H9 (cell line): ENCODE data around the gene TSPAN11. TPM values are rescaled to one million over a fixed set of nuclear protein-coding genes. Genes with fewer than 3 reads are reported as not detected.

Experiments used
- DNase-seq: peaks from one replicate; pipeline ENCODE4 v3.0.0-alpha.2; 2017
- H2AFZ ChIP-seq: one replicate; pipeline ENCODE4 v1.6.1; 2013; ENCODE audit warnings: mild to moderate bottlenecking, low read length, control low read depth, moderate library complexity
- H2AK5ac ChIP-seq: 2 replicates; pipeline ENCODE4 v1.6.1; 2013; ENCODE audit warnings: low read length, control low read depth, mixed read lengths; ENCODE audit not compliant: insufficient read length
- H2BK120ac ChIP-seq: one replicate; pipeline ENCODE4 v1.6.1; 2013; ENCODE audit warnings: low read depth, mild to moderate bottlenecking, low read length, control low read depth, inconsistent platforms; ENCODE audit not compliant: poor library complexity, severe bottlenecking
- H2BK12ac ChIP-seq: 2 replicates; pipeline ENCODE4 v1.6.1; 2013; ENCODE audit warnings: low read length, control low read depth, mixed read lengths, low read depth; ENCODE audit not compliant: insufficient read length
- H2BK15ac ChIP-seq: 2 replicates; pipeline ENCODE4 v1.6.1; 2013; ENCODE audit warnings: low read depth, low read length, control low read depth
- H2BK20ac ChIP-seq: one replicate; pipeline ENCODE4 v1.6.1; 2013; ENCODE audit warnings: low read depth, mild to moderate bottlenecking, low read length, control low read depth, inconsistent platforms; ENCODE audit not compliant: poor library complexity, severe bottlenecking
- H2BK5ac ChIP-seq: 2 replicates; pipeline ENCODE4 v1.6.1; 2013; ENCODE audit warnings: low read length, control low read depth, mixed read lengths; ENCODE audit not compliant: insufficient read length
- H3K14ac ChIP-seq: 2 replicates; pipeline ENCODE4 v1.6.1; 2013; ENCODE audit warnings: low read length, control low read depth; ENCODE audit not compliant: insufficient read depth
- H3K18ac ChIP-seq: 2 replicates; pipeline ENCODE4 v1.6.1; 2013; ENCODE audit warnings: low read depth, mild to moderate bottlenecking, mixed read lengths, low read length, control low read depth; ENCODE audit not compliant: insufficient read length
- H3K23ac ChIP-seq: 2 replicates; pipeline ENCODE4 v1.6.1; 2013; ENCODE audit warnings: low read length, control low read depth, mixed read lengths, low read depth; ENCODE audit not compliant: insufficient read length
- H3K23me2 ChIP-seq: 2 replicates; pipeline ENCODE4 v1.6.1; 2013; ENCODE audit warnings: low read depth, mild to moderate bottlenecking, mixed read lengths, low read length, control low read depth; ENCODE audit not compliant: insufficient read length, poor library complexity, severe bottlenecking
- H3K27ac ChIP-seq: 2 replicates; pipeline ENCODE4 v1.5.1; 2013; ENCODE audit warnings: low read length, control low read depth, mixed read lengths, low read depth; ENCODE audit not compliant: insufficient read length
- H3K27me3 ChIP-seq: 2 replicates; pipeline ENCODE4 v1.6.1; 2013; ENCODE audit warnings: low read length, control low read depth, inconsistent platforms; ENCODE audit not compliant: insufficient read depth
- H3K4ac ChIP-seq: 2 replicates; pipeline ENCODE4 v1.6.1; 2013; ENCODE audit warnings: low read depth, mild to moderate bottlenecking, control low read depth, inconsistent platforms, low read length, moderate library complexity
- H3K4me1 ChIP-seq: 2 replicates; pipeline ENCODE4 v1.6.1; 2013; ENCODE audit warnings: low read length, control low read depth, inconsistent platforms; ENCODE audit not compliant: insufficient read depth
- H3K4me2 ChIP-seq: 2 replicates; pipeline ENCODE4 v1.6.1; 2013; ENCODE audit warnings: low read length, control low read depth, mixed read lengths; ENCODE audit not compliant: insufficient read length, insufficient read depth
- H3K56ac ChIP-seq: 2 replicates; pipeline ENCODE4 v1.6.1; 2013; ENCODE audit warnings: low read depth, mild to moderate bottlenecking, mixed read lengths, low read length, control low read depth; ENCODE audit not compliant: insufficient read length
- H3K79me1 ChIP-seq: 2 replicates; pipeline ENCODE4 v1.6.1; 2013; ENCODE audit warnings: low read depth, mild to moderate bottlenecking, moderate library complexity, low read length, control low read depth, inconsistent platforms; ENCODE audit not compliant: insufficient read depth, poor library complexity, severe bottlenecking
- H3K79me2 ChIP-seq: 2 replicates; pipeline ENCODE4 v1.6.1; 2013; ENCODE audit warnings: low read length, control low read depth, inconsistent platforms; ENCODE audit not compliant: insufficient read depth
- H3K9ac ChIP-seq: 2 replicates; pipeline ENCODE4 v1.6.1; 2013; ENCODE audit warnings: low read length, control low read depth, mixed read lengths; ENCODE audit not compliant: insufficient read length; ENCODE audit errors: extremely low read depth
- H3K9me3 ChIP-seq: one replicate; pipeline ENCODE4 v1.6.1; 2013; ENCODE audit warnings: low read depth, low read length, inconsistent platforms; ENCODE audit not compliant: control insufficient read depth
- H3T11ph ChIP-seq: one replicate; pipeline ENCODE4 v1.6.1; 2013; ENCODE audit warnings: mild to moderate bottlenecking, low read length, control low read depth, inconsistent platforms
- H4K20me1 ChIP-seq: one replicate; pipeline ENCODE4 v1.6.1; 2013; ENCODE audit not compliant: control insufficient read depth, insufficient read length, insufficient read depth
- H4K5ac ChIP-seq: 2 replicates; pipeline ENCODE4 v1.6.1; 2013; ENCODE audit warnings: low read depth, mild to moderate bottlenecking, mixed read lengths, low read length, control low read depth; ENCODE audit not compliant: insufficient read length
- H4K8ac ChIP-seq: replicated peaks from 2 replicates; pipeline ENCODE4 v1.6.1; 2013; ENCODE audit warnings: low read length, control low read depth, mixed read lengths, low read depth; ENCODE audit not compliant: insufficient read length
- H4K91ac ChIP-seq: 2 replicates; pipeline ENCODE4 v1.6.1; 2013; ENCODE audit warnings: low read depth, mild to moderate bottlenecking, moderate library complexity, mixed read lengths, low read length, control low read depth; ENCODE audit not compliant: insufficient read length
- H3K27ac Mint-ChIP-seq, 3 experiments: 2 replicates in 2 of 3; 3 replicates in 1 of 3; pipeline ENCODE4 v1.8.0; 2020 to 2021; ENCODE audit warnings: mixed read lengths in 3 of 3, mild to moderate bottlenecking in 1 of 3, moderate library complexity in 1 of 3
- H3K27me3 Mint-ChIP-seq: 2 replicates; pipeline ENCODE4 v1.8.0; 2021; ENCODE audit warnings: low read depth, mild to moderate bottlenecking, moderate library complexity, mixed read lengths
- H3K36me3 Mint-ChIP-seq, 3 experiments: 2 replicates in 2 of 3; 3 replicates in 1 of 3; pipeline ENCODE4 v1.8.0; 2020 to 2021; ENCODE audit warnings: low read depth in 3 of 3, mixed read lengths in 3 of 3; ENCODE audit not compliant: insufficient read depth in 1 of 3
- H3K4me1 Mint-ChIP-seq, 2 experiments: 2 replicates each; pipeline ENCODE4 v1.8.0; 2020; ENCODE audit warnings: mixed read lengths in 2 of 2
- H3K4me3 Mint-ChIP-seq, 2 experiments: 2 replicates in 1 of 2; 3 replicates in 1 of 2; pipeline ENCODE4 v1.8.0; 2020 to 2021; ENCODE audit warnings: mild to moderate bottlenecking in 2 of 2, mixed read lengths in 2 of 2, moderate library complexity in 1 of 2
- H3K9me3 Mint-ChIP-seq, 2 experiments: 2 replicates in 1 of 2; 3 replicates in 1 of 2; pipeline ENCODE4 v1.8.0; 2020; ENCODE audit warnings: mild to moderate bottlenecking in 2 of 2, mixed read lengths in 2 of 2, moderate library complexity in 1 of 2
- CTCF ChIP-seq: fragments of 200-600 bp; sonication (generic); conservative IDR thresholded peaks from 3 replicates; pipeline ENCODE4 v1.8.0; 2021; ENCODE audit warnings: antibody characterized with exemption, mild to moderate bottlenecking
- WGBS: extraction: QIAGEN DNeasy Blood & Tissue Kit; methylation state at CpG from one replicate; pipeline ENCODE4 v1.1.7; 2013; ENCODE audit warnings: missing lambda C conversion rate, low lambda C conversion rate, mixed read lengths; ENCODE audit not compliant: insufficient read length; ENCODE audit errors: extremely low coverage; 5-methylcytosine and 5-hydroxymethylcytosine counted together
- total RNA-seq: library from RNA; stranded (reverse); gene quantifications from 2 replicates; pipeline ENCODE4 v1.2.1, GENCODE V29; 2021

The TSPAN11 gene
- total RNA-seq, 1 experiment from 2014 or later = 4.2 TPM

- no peaks in the 10 kb centered on the region for H3K9me3 ChIP-seq
- H3K4me2 ChIP-seq = no peak overlapping the region
- H3K18ac ChIP-seq = no peak overlapping the region
- no peak overlapping the region for H4K8ac ChIP-seq
- no peaks in the 10 kb centered on the region for H3K79me1 ChIP-seq
- no peak overlapping the region for H2AFZ ChIP-seq
- H2BK120ac ChIP-seq = no peak overlapping the region
- no peak overlapping the region for H3K14ac ChIP-seq
- H3K56ac ChIP-seq = no peak overlapping the region
- no CpG with 5 or more reads among the region's 13 CpGs for WGBS
- Mint-ChIP-seq H3K36me3 (peaks cover 4 to 5% (median 4%) of the 10 kb centered on the region in 3 experiments; a peak in 5 of 7 replicates), H3K4me3 (no peak overlapping the region), H3K9me3 (peaks cover 4% of the 10 kb centered on the region in 2 experiments; a peak in 3 of 5 replicates), H3K27me3 (peaks cover 9% of the 10 kb centered on the region; the same call in 1 of the 2 replicates), H3K4me1 (peaks cover 17 to 32% of the 10 kb centered on the region in 2 experiments), H3K27ac (no peak overlapping the region)
- H4K5ac ChIP-seq = no peak overlapping the region
- H4K91ac ChIP-seq = no peak overlapping the region
- no peak overlapping the region for H3K27ac ChIP-seq
- no peak overlapping the region for H3K9ac ChIP-seq
- H3K79me2 ChIP-seq = no peaks in the 10 kb centered on the region
- no peak overlapping the region for H3K23ac ChIP-seq
- no peaks in the 10 kb centered on the region for H3K4me1 ChIP-seq
- H2AK5ac ChIP-seq = no peak overlapping the region
- no peak overlapping the region for H2BK12ac ChIP-seq
- H3K23me2 ChIP-seq = no peaks in the 10 kb centered on the region
- no peaks in the 10 kb centered on the region for H4K20me1 ChIP-seq
- H2BK5ac ChIP-seq = no peak overlapping the region
- H3K4ac ChIP-seq = no peak overlapping the region
- no peak overlapping the region for H2BK20ac ChIP-seq
- no peaks in the 10 kb centered on the region for H3K27me3 ChIP-seq
- no peak overlapping the region for H3T11ph ChIP-seq
- DNase-seq = no peak
- no peak for TF ChIP-seq CTCF
- no peak overlapping the region for H2BK15ac ChIP-seq
These were observed 88.7 kb downstream of the TSPAN11 start for GRCh38 chr12:31015215-31015614.
